Stimulated activated CD8-positive, alpha-beta memory T cell treated with anti-CD3 and anti-CD28 coated beads, Interleukin-4, amount 100 ng/mL, for 4 hours (primary cell): Measurements from ENCODE around the gene NISCH.

Source experiments
- DNase-seq, 2 donors: peaks; one replicate each; pipeline ENCODE4 v3.0.0-alpha.2; 2020; ENCODE audit warnings: low read depth in 2 of 2, low spot score in 1 of 2

NISCH gene

DNA sequence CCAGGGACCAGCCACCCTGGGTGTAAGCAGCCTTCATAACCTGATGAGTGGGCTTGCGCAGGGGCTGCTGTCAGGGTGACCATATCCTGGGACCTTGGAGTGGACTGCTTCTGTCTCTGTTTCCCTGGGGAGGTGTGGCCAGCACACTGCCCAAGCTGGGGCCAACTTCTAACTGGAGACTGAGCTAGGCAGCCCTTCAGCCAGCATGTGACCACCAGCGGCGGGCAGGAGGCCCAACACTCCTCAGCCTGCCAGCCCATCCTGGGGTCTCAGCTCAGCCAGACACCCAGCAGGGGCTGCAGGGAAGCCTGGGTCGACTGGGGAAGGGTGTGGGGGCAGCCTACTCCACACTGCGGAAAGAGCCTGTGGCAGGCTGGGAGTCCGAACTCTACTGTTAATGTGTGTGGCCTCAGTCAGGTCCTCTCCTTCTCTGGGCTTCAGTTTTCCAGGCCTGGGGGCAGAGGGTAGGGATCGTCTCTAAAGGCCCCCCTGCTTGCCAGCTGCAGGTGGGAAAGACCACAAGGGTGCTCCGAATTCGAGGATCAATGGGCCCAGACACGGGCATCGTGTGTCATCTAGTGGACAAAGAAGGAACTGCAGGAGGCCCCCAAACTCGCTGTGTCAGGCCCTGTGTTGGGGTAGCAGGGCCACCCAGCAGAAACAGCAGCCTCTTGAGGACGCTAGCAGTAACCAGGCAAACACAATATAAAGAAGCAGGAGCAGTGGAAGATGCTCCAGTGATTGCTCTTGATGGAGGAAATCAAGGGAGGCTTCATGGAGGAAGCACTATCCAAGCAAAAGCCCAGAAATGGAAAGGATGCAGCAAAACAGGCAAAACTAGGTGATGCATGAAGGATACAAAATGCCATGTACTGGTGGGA, 8.5 kb upstream of the NISCH start:
- DNase-seq, result peak; percentile 28 to 52

DNA sequence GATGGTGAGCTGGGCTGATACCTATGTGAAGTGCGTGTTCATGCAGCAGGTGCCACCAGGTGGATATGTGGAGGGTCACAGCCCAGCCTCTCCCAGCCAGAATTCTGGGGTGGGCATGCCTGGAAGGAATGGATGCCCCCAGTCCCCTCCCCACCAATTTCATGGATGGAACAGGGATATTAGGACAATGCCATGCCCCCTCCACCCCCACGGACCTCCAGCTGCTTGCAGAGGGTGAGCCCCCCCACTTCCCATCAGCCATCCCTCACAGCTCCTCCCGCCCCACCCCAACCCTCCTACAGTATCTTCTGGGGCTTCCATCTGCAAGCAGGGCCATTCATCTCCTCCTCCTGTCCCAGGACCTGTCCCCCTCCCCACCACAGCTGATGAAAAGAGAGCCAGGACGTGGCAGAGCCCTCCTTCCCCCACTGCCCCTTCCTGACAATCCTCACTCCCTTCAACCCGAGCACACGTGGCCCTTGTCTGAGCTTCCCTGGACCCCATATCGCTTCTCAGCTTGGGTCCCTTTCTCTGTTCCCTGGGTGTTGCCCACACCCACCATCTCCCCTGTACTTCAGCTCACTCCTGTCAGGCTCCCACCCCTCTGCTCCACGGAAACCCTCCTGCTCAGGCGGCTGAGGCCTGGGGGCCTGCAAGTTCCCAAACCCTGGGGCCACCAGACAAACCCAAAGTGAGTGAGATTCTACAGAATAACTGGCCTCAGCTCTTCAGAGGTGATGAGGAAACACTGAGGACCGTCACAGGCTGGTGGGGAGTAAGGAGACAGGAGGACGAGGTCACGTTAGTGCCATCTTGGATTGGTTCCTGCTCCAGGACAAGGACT, 7.7 kb upstream of the NISCH start:
- no peak for DNase-seq

DNA sequence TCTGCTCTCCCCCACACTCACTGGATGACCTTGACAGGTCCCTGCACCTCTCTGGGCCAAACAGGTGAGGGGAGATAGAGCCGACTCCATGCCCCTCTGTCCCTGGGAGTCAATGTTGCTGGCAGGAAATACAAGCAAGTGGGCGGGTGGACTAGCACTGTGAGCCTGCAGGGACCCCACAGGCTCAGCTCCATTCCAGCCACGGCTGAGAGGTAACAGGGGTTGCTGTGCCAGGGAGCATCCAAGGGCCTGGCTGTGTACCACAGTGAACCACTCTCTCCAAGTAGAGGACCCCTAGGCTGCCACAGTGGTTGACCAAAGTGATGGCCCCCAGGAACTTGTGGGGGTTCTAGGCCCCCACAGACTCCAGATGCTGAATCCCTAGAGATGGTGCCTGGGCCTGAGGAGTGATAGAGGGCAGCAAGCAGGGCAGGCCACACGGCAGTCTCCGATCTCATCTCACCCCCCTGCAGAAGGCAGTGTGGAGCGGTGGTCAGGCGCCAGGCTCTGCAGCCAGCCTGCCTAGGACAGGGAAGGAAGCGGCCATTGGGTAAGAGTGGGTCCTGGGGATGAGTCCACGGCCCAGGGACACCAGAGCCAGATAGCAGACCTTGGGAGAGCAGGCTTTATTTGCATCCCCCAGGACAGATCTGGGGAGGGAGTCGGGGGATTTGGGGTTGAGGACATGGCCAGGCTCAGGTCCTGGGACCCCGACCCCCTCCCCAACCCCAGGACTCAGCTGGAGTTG, 4.7 kb upstream of the NISCH start:
- no peak for DNase-seq

DNA sequence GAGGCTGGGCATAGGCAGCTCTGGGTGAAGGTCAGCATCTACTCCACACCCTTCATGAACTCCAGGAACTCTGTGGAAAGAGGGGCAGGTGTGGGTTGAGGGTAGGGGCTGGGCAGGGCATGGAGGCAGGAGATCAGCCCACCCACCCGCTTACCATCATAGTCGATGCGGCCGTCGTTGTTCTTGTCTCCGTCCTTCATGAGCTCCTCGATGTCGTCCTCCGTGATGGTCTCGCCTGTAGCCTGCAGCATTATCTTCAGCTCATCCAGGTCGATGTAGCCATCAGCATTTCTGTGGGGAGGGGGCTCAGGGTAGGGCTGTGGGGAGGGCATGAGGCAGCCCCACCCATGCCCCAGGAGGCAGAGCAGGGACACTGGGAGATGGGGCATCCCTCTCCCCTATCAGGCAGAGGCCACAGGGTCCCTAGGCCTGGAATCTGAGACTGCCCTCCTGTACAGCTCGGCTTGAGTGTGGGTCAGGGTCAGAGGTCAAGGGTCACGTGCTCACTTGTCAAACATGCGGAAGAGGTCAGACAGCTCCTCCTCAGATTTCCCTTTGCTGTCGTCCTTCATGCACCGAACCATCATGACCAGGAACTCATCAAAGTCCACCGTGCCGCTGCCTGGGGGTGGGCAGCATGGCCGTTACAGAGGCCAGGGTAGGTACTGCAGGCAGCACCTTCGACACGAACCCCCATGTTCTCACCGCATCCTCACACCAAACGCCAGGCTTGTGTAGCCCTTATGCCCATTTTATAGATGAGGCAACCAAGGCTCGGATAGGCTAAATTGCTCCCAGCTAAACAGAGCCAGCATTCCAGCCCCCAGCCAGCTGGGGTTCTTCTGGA, 3.9 kb upstream of the NISCH start:
- DNase-seq, result no peak

DNA sequence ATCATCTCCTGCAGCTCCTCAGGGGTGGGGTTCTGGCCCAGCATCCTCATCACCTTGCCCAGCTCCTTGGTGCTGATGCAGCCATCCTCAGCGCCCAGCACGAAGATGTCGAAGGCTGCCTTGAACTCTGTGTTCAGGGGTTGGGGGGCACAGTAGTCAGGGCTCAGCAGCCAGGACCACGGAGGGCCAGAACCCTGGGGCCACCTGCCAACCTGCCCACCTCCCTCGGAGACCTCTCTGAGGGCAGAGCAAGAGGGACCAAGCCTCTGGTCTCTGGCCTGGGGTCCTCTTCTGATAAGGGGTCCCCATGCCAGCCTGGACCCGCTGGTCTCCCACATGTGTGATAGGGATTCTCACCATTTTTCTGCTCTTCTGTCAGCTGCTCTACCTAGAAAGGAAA, 3.3 kb upstream of the NISCH start:
- DNase-seq, result no peak

DNA sequence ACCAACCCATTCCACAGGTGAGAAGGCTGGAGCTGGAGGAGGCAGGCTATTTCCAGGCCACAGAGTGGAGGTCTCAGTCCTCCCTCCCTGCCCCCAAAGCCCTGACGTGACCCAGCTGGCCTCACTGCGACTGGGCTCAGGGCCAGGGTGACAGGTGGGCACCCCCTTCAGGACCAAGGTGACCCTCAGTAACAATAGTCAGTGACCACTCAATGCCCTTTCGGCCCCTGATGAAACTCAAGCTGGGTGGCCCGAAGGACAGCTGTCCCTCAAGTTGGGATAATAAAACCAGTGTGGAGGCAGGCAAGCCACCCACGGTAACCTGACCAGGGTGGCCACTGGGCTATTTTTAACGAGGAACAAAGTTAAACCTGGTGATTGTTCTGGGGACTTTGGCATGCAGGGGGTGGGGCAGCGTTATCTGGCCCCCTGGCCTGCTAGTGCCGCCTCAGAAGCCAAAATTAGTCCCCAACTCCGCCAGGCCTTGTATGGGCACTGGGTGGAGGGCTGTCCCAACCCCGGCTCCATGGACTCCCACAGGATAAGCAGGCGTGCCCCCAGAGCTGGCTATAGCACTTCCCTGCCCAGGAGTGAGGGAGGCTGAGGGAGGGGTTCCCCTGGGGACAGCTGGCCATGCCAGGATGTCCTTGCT, 2.7 kb upstream of the NISCH start:
- no peak for DNase-seq

DNA sequence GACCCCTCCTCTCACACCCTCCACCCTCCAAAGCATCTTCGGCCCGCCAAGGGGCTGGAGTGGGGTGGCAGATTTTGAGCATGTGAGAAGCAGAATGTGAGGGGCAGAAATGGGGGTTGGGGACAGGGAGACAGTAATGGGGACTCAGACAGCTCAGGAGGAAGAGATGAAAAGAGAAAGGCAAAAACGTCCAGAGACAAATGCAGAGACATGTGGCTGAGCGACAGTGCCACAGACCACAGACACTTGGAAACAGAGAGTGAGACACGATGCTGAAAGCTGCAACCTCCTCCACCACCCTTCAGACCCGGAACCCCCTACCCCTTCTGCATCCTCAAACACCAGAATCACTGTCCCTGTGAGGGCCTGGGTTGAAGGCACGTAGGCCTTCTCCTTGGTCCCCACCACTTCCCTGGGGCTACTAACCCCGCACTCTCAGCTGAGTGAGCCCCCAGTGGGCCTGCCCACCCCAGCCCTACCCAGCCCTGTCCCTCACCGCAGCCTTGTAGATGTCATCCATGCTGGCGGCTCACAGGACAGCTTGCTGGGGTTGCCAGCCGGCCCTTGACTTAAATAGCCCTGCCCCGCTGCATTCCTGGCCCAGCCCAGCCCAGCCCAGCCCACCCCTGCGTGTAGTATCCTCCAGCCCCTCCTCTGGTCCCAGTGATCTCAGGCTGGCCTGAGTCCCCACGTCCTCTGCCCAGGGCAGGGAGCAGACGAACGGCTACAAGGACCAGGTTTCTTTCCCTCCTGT, 1.7 kb upstream of the NISCH start, which contains the start of gene TNNC1:
Gene TNNC1 (minus strand): TSS at position 546 of the 754 bp plus-strand sequence. CDS start 26 bp downstream, at position 520.
- DNase-seq, result no peak

DNA sequence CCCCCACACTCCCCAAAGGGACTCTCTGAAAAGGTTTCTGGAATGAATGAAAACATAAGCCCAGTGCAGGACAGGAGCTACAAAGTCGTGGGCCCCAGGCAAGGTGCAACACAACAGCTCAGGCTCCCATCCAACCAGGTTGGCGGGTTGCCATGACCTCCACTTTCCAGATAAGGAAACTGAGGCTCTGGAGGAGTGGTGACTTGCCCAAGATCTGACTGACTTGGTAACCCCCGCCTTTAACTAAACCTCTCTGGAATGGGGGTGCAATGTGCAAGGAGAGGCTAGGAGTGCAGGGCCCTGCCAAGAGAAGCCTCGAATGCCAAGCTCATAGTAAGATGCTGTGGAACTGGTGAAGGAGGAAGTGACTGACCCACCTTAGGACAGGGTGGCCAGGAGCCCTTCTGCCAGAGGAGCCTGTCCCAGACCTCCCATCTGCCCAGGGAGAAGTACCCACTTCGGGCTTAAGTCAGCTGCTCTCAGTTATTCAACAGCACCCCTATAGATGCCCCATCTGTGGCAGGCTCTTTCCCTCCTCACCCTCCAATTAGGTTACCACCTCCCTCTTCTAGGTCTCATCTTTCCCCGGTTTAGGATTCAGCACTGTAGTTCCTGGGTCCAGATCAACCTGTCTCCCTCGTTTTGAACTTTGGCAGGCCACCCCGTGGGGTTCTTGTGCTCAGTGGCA, 1.0 kb upstream of the NISCH start:
- no peak for DNase-seq

DNA sequence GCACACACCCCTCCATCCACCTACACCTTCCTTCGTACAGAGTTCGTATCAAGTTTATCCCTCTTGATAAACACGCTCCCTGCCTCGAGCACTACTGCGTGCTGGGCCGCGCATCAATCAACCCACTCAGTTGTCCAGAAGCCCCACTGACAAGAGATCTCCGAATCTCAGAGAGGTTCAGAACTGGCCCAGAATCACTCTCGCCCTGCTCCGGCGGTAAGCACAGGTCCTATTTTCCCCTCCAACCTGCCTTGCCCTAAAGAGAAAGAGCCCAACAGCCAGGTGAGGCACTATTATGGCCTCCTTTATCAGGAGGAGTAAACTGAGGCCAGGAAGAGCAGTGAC, 494 bp upstream of the NISCH start:
- DNase-seq, result no peak

DNA sequence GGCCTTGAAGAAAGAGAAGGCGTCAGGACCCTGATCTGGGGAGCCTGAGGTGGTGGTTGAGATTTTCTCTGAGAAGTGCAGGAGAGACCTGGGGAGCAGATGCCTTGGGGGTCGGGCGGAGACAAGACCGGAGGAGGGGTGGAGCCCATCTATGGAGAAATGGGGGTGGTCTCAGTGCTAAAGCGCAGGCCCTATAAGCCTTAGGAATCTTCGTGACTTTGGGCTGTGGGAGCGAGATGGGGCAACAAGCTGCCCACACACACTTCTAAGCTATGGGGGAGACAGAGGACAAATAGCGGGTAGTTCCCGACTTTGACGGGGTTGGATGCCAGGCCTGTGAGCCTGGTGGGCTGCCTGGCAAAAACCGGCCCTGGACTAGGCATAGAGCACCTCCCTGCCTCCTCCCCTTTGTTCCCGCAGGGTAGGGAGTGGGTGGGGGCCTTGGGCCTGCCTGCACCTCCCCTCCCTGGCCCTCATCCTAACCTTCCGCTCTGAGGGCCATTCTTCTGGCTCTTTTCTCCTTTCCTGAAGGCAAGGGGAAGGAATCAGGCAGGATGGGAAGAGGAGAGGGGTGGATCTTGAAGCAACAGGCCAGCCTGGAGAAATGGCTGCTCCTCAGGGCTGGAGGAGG, 880 bp downstream of the NISCH start:
- DNase-seq, result no peak

DNA sequence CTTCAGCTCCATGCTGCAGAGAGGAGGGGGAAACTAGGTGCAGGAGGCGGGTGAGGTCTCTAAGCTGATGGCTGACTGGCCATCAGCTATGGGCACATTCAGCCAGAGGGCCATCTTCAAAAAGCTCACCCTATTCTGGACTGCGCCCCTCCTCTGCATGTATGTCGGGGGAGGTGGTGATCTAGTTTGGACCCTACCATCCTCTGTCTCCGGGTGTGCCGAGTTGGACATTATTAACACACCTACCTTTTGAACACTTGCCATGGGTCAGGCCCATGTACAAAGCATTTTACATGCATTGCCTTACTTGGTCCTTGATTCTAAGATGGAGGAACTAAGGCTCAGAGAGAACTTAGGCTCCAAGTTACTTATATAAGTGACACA, 1.4 kb downstream of the NISCH start:
- DNase-seq, result no peak

DNA sequence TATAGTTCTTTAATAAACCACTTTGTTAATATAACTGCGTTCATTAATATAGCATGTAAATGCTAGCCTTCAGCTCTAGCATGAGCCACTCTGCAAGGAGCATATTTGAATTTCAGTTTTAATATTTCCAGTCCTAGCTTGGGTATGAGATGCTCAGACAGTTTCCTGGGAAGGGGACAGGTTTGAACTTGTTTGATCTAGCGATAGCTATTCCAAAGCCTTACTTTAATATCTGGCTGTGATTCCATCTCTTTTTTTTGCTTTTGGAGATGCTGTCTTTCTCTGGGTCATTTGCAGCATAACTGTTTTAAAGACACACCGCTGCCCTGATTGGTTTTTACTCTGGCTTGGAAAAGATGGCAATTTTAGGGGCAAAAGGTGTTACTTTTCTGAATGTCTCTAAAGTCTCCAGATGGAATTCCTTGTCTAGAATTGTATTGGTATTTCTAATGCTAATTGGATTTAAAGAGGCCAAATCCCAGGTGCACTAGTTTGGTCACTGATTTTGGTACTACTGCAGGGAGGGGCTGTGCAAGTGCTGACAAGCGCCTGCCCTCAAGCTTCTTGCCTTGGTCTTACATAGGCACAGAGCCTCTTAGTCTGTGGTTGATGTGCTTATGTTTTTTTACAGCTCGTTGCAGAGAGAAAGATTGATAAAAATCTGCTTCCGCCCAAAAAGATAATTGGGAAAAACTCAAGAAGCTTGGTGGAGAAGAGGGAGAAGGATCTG, 2.8 kb downstream of the NISCH start:
- no peak for DNase-seq

DNA sequence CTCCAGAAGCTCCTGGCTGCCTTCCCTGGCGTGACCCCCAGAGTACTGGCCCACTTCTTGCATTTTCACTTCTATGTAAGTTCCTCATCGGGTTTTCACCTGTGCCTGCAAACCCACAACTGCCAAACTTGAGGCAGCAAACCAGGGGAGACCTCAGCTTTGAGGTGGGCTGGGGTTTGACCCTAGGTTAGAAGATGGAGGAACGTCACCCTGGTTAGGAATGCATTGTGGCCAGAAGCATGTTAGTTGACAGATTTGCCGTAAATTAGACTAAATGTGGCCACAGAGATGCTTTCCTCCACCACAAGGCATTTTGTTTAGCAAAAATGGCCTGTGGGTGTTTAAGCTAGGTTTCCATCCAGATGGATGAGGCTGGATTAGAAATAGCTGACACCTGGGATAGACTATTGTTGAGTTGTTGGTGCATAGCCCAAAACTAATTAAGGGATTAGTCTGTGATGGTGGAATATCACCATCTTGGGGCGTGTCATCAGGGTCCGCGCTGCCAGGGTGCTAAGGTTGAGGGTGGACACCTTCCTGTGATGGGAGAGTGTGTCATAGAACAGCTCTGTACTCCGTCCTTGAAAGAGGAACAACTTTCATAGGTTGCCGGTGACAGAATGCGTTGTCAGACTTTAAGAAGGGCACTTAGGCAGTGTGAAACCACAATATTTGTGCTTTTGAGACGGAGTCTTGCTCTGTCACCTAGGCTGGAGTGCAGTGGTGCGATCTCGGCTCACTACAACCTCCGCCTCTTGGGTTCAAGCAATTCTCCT, 3.6 kb downstream of the NISCH start:
- no peak for DNase-seq

DNA sequence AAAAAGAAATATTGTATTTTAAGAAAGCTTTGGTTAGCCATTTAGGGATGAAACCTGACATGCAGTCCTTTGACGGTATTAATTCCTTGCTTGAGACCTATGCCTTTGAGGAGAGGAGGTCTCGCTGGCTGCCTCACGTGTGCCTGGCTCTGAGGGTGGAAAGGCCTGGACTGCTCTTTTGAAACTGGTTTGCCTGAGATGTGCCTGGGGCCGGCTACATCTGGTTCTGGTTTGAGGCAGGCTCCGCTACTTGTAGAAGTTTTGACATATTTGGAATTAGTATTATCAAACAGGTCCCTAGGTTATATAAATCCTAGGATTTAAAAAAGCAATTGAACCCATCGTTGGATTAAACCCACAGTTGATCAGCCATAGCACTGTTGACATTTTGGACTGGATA, 6.5 kb downstream of the NISCH start:
- DNase-seq, result no peak

DNA sequence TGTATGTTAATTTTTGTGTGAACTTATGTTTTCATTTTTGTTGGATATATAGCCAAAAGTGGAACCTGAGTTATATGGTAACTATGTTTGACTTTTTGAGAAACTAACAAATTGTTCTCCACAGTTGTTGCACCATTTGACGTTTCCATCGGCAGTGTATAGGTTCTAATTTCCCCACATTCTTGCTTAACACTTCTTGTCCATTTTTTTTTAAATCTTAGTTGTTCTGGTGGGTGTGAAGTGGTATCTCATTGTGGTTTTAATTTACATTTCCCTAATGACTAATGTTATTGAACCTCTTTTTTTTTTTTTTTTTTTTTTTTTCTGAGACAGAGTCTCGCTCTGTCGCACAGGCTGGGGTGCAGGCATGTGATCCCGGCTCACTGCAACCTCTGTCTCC, 8.0 kb downstream of the NISCH start:
- no peak for DNase-seq

DNA sequence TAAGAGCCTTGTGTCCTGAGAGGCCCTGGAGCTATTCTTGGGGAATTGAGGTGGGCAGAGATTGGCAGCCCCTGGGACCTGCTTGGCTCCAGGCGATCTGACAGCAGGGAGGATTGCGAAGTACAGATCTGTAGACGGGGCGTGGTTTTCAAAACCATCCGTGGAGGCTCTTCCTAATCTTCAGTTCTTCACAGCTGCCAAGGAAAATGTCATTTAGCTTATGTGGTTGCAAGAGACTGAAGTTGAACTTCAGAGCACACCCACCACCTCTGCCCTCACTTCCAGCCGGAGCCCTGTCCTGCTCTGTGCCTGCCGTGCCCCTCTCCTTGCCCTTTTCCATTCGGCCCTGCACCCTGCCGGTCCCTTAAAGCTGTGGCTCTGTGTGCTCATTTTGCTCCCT, 12.9 kb downstream of the NISCH start:
- DNase-seq, result no peak

DNA sequence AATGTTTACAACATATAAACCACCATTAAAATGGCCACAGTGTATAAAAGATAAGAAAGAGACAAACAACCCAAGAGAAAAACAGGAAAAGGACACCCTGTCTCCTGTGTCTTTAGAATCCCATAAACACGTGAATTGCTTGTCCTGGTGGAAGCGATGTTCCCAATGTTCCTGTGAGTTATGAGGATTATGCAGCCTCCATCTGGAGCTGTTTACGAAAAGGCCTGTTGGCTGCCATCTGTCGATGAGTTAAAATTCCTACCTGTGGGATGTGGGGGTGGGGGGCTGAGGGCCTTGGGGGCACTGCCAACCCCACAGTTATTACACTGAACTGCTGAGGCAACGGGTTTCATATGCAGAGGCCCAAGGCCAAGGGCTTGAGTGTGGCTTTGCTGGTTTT, 13.6 kb downstream of the NISCH start:
- no peak for DNase-seq
